ENCODE measurements around the gene FARS2. TPM values are rescaled to one million over a fixed set of nuclear protein-coding genes. Genes with fewer than 3 reads are reported as not detected.

FARS2 gene
- total and polyA plus RNA-seq, 2 of the 13 experiments (the other 11 are each of a cell fraction or from before 2014, with no cell fraction given), result 15.4 to 26.0 TPM

GRCh38 chr6:5337573-5337972 lies 76.3 kb downstream of the FARS2 start (continued):
- TF ChIP-seq NR2F6 (IDR thresholded peaks at IDR 0.05), result no peak
- TF ChIP-seq NR2F6 (CRISPR knock-in tag; IDR thresholded peaks at IDR 0.05), result no peak
- no peak for TF ChIP-seq ZNF570 (CRISPR knock-in tag; IDR thresholded peaks at IDR 0.05; ENCODE audit: borderline replicate concordance)

GRCh38 chr6:5338177-5338960 lies 77.1 kb downstream of the FARS2 start:
- POLR2A ChIA-PET, result no interaction called here

More at GRCh38 chr6:5338177-5338960, 77.1 kb downstream of the FARS2 start:
- H3K79me2 ChIP-seq (ENCODE audit: insufficient read depth, low read length), result peaks cover 5% of the 10 kb centered on the region
- H3K36me3 ChIP-seq (replicated peaks in 1 of 2; ENCODE audit: control insufficient read depth in 1 of 2, insufficient read depth in 2 of 2, low read length in 2 of 2), result no peaks in the 10 kb centered on the region
- H3K4me3 ChIP-seq (replicated peaks in 1 of 3; ENCODE audit: insufficient read depth in 1 of 3, low read depth in 2 of 3, low read length in 3 of 3), result no peak overlapping the region
- TF ChIP-seq PLRG1 (conservative IDR thresholded peaks at IDR 0.05), result no peak
- no peak for TF ChIP-seq MEF2D (CRISPR knock-in tag; IDR thresholded peaks at IDR 0.05)
- TF ChIP-seq, protein P1, sequence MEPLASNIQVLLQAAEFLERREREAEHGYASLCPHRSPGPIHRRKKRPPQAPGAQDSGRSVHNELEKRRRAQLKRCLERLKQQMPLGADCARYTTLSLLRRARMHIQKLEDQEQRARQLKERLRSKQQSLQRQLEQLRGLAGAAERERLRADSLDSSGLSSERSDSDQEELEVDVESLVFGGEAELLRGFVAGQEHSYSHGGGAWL (CRISPR knock-in tag; IDR thresholded peaks at IDR 0.05), result no peak
- TF ChIP-seq KLF11 (CRISPR knock-in tag; IDR thresholded peaks at IDR 0.05), result no peak
- no peak for TF ChIP-seq FOXK1 (CRISPR knock-in tag; IDR thresholded peaks at IDR 0.05; ENCODE audit: borderline replicate concordance, low read depth)
- no peak for TF ChIP-seq ATF7-NPFF (CRISPR knock-in tag; IDR thresholded peaks at IDR 0.05; ENCODE audit: low read depth)
- no peak for TF ChIP-seq SMYD3 (CRISPR knock-in tag; IDR thresholded peaks at IDR 0.05)
- no peak for TF ChIP-seq ARID2 (CRISPR knock-in tag; IDR thresholded peaks at IDR 0.05; ENCODE audit: borderline replicate concordance)
- TF ChIP-seq SALL2 (CRISPR knock-in tag; IDR thresholded peaks at IDR 0.05), result no peak
- TF ChIP-seq SMAD1 (CRISPR knock-in tag; IDR thresholded peaks at IDR 0.05; ENCODE audit: borderline replicate concordance, low read depth), result no peak
- no peak for TF ChIP-seq ZNF24 (IDR thresholded peaks at IDR 0.05)
- TF ChIP-seq ZNF639 (CRISPR knock-in tag; conservative IDR thresholded peaks at IDR 0.05), result no peak
- no peaks in the 10 kb centered on the region for H4K20me1 ChIP-seq (ENCODE audit: insufficient read depth, low read length)
- intact Hi-C loops (cut with micrococcal nuclease; ENCODE audit: unreplicated experiment), result no loop called here
- no peaks in the 10 kb centered on the region for H3K27me3 ChIP-seq (ENCODE audit: control insufficient read depth in 1 of 2, insufficient read depth in 2 of 2, low read length in 2 of 2)
- DNase-seq (ENCODE audit: low spot score) (no peak), ATAC-seq (no peak; the same call in 2 of the 3 replicates), FAIRE-seq (no peak)
- H3K9me3 ChIP-seq (ENCODE audit: low read length), result no peaks in the 10 kb centered on the region
- peaks cover 8% of the 10 kb centered on the region for H3K4me1 ChIP-seq (ENCODE audit: insufficient read depth, low read length)
- no peak overlapping the region for H3K4me2 ChIP-seq (ENCODE audit: low read depth, low read length)
- 81% methylated on average over 10 of the region's 10 CpGs for WGBS (ENCODE audit: low lambda C conversion rate)
- no peak overlapping the region for H2AFZ ChIP-seq (ENCODE audit: low read length)
- no peak overlapping the region for H3K9ac ChIP-seq (ENCODE audit: insufficient read depth, low read depth, low read length)
- in situ Hi-C loops (cut with HindIII; ENCODE audit: extremely low pct_ligation_motif_present, low pct_unique_long_range_greater_than_20kb), result no loop called here
- CTCF ChIA-PET (ENCODE audit: low intra/inter-chr PET ratio, low total read pairs), result no interaction called here
- no peak overlapping the region for H3K27ac ChIP-seq (ENCODE audit: extremely low read length, insufficient read depth, low read length)
- BruUV-seq (replicated peaks), result no TSS peak

Data from HepG2 (cell line).